Measurements from ENCODE around the gene POLE3. TPM values are rescaled to one million over a fixed set of nuclear protein-coding genes. Genes with fewer than 3 reads are reported as not detected.
A peak's percentile ranks its signal among the peaks of the same experiment; 100 is the strongest.
"Not testable (repeated sequence)": the region's sequence is repeated elsewhere in the genome, so short reads cannot be mapped to it uniquely, and the experiment has no call there.

The POLE3 gene
- total RNA-seq, 2 experiments from 2014 or later = 51.7 to 52.2 TPM

GRCh38 chr9:113379094-113379828 is 31.2 kb downstream of the POLE3 start:
- H3K27ac Mint-ChIP-seq; ATAC-seq (ENCODE audit: low read depth); DNase-seq; H3K9me3 Mint-ChIP-seq; H3K4me3 Mint-ChIP-seq; POLR2A ChIA-PET; H3K27me3 Mint-ChIP-seq; H3K36me3 Mint-ChIP-seq: not testable (repeated sequence)
- H3K4me1 Mint-ChIP-seq = peaks cover 11% of the 10 kb centered on the region

- ATAC-seq (ENCODE audit: low read depth) (peak; percentile 93), DNase-seq (peak; percentile 86)
- H3K4me1 Mint-ChIP-seq = peaks cover 15% of the 10 kb centered on the region
- peak within 1 kb of the TSS; percentile 85 for H3K27ac Mint-ChIP-seq
- H3K36me3 Mint-ChIP-seq = peaks cover 8% of the 10 kb centered on the region
- H3K9me3 Mint-ChIP-seq = no peaks in the 10 kb centered on the region
- H3K4me3 Mint-ChIP-seq = peak within 1 kb of the TSS; percentile 91
- POLR2A ChIA-PET = interaction anchor here (0.6 to 2.7 kb wide), 9 partner anchors 12 to 1221 kb away, joined by 3 to 13 read pairs (median 5); partner anchors contain the start of genes ALAD, BSPRY, C9orf43 and CDC26
- H3K27me3 Mint-ChIP-seq = peaks cover 3% of the 10 kb centered on the region
Measured at GRCh38 chr9:113376634-113377567, 33.6 kb downstream of the POLE3 start, which contains the start of gene HDHD3. Gene HDHD3 (minus strand): TSS chr9:113376986. CDS start chr9:113374354, 2,632 bp downstream.

- peaks cover 9% of the 10 kb centered on the region for H3K36me3 Mint-ChIP-seq
- no peaks in the 10 kb centered on the region for H3K27me3 Mint-ChIP-seq
- POLR2A ChIA-PET = interaction anchor here (0.5 to 2.7 kb wide), 4 partner anchors 19 to 1212 kb away, joined by 3 to 13 read pairs (median 5); partner anchors contain the start of genes ATP6V1G1, BSPRY and WDR31
- no peaks in the 10 kb centered on the region for H3K9me3 Mint-ChIP-seq
- ATAC-seq (ENCODE audit: low read depth) (no peak), DNase-seq (no peak)
- peak overlapping the region; percentile 60 for H3K27ac Mint-ChIP-seq
- H3K4me3 Mint-ChIP-seq = peak overlapping the region; percentile 91
- peaks cover 15% of the 10 kb centered on the region for H3K4me1 Mint-ChIP-seq
Measured at GRCh38 chr9:113375057-113376023, 35.1 kb downstream of the POLE3 start.

- POLR2A ChIA-PET = interaction anchor here (0.7 to 1.3 kb wide), 2 partner anchors 12 to 1967 kb away, joined by 3 read pairs; no protein-coding TSS in a partner anchor
- Mint-ChIP-seq H3K36me3 (peaks cover 9% of the 10 kb centered on the region), H3K27me3 (no peaks in the 10 kb centered on the region), H3K4me3 (no peak overlapping the region), H3K4me1 (peaks cover 15% of the 10 kb centered on the region), H3K9me3 (no peaks in the 10 kb centered on the region), H3K27ac (no peak overlapping the region)
- ATAC-seq (ENCODE audit: low read depth) (no peak), DNase-seq (no peak)
Measured at GRCh38 chr9:113373676-113374392, 36.6 kb downstream of the POLE3 start.

- ATAC-seq (ENCODE audit: low read depth) = no peak
- peaks cover 15% of the 10 kb centered on the region for H3K4me1 Mint-ChIP-seq
- no peak for DNase-seq
- peak overlapping the region; percentile 21 for H3K27ac Mint-ChIP-seq
- POLR2A ChIA-PET = interaction anchor here (0.6 to 1.3 kb wide), 2 partner anchors 12 kb away, joined by 3 read pairs; no protein-coding TSS in a partner anchor
- no peaks in the 10 kb centered on the region for H3K9me3 Mint-ChIP-seq
- H3K4me3 Mint-ChIP-seq = no peak overlapping the region
- H3K27me3 Mint-ChIP-seq = no peaks in the 10 kb centered on the region
- peaks cover 9% of the 10 kb centered on the region for H3K36me3 Mint-ChIP-seq
Measured at GRCh38 chr9:113373256-113373655, 37.2 kb downstream of the POLE3 start.

GRCh38 chr9:113372059-113372458 is 38.4 kb downstream of the POLE3 start:
- no peak overlapping the region for H3K4me3 Mint-ChIP-seq
- peaks cover 9% of the 10 kb centered on the region for H3K36me3 Mint-ChIP-seq
- no peak for DNase-seq
- no peaks in the 10 kb centered on the region for H3K27me3 Mint-ChIP-seq
- no peaks in the 10 kb centered on the region for H3K9me3 Mint-ChIP-seq
- H3K27ac Mint-ChIP-seq = no peak overlapping the region
- peaks cover 15% of the 10 kb centered on the region for H3K4me1 Mint-ChIP-seq
- ATAC-seq (ENCODE audit: low read depth) = no peak
- POLR2A ChIA-PET = interaction anchor here (0.7 kb wide), 1 partner anchor 12 kb away, joined by 4 read pairs; no protein-coding TSS in a partner anchor

GRCh38 chr9:113370806-113371325 is 39.6 kb downstream of the POLE3 start:
- peaks cover 11% of the 10 kb centered on the region for H3K36me3 Mint-ChIP-seq

GRCh38 chr9:113369855-113370140 is 40.7 kb downstream of the POLE3 start:
- no peak overlapping the region for H3K4me3 Mint-ChIP-seq
- no peaks in the 10 kb centered on the region for H3K9me3 Mint-ChIP-seq
- no peak for ATAC-seq (ENCODE audit: low read depth)
- DNase-seq = no peak
- H3K27ac Mint-ChIP-seq = no peak overlapping the region
- H3K27me3 Mint-ChIP-seq = no peaks in the 10 kb centered on the region
- POLR2A ChIA-PET = interaction anchor here (0.7 kb wide), 1 partner anchor 607 kb away, joined by 3 read pairs; no protein-coding TSS in a partner anchor
- H3K4me1 Mint-ChIP-seq = peaks cover 6% of the 10 kb centered on the region
- peaks cover 9% of the 10 kb centered on the region for H3K36me3 Mint-ChIP-seq

More at GRCh38 chr9:113370806-113371325, 39.6 kb downstream of the POLE3 start:
- peaks cover 15% of the 10 kb centered on the region for H3K4me1 Mint-ChIP-seq
- POLR2A ChIA-PET = interaction anchor here (0.8 kb wide), 1 partner anchor 21 kb away, joined by 3 read pairs; no protein-coding TSS in a partner anchor
- H3K9me3 Mint-ChIP-seq = no peaks in the 10 kb centered on the region
- ATAC-seq (ENCODE audit: low read depth) (no peak), DNase-seq (no peak)
- no peak overlapping the region for H3K27ac Mint-ChIP-seq
- no peaks in the 10 kb centered on the region for H3K27me3 Mint-ChIP-seq
- no peak overlapping the region for H3K4me3 Mint-ChIP-seq

GRCh38 chr9:113368982-113369854 is 41.3 kb downstream of the POLE3 start:
- H3K9me3 Mint-ChIP-seq = no peaks in the 10 kb centered on the region
- H3K27me3 Mint-ChIP-seq = no peaks in the 10 kb centered on the region
- H3K4me1 Mint-ChIP-seq = peaks cover 6% of the 10 kb centered on the region
- no peak for DNase-seq
- H3K36me3 Mint-ChIP-seq = peaks cover 9% of the 10 kb centered on the region
- POLR2A ChIA-PET = no interaction called here
- no peak overlapping the region for H3K27ac Mint-ChIP-seq
- no peak for ATAC-seq (ENCODE audit: low read depth)
- H3K4me3 Mint-ChIP-seq = no peak overlapping the region

- no peak for DNase-seq
- H3K4me1 Mint-ChIP-seq = peaks cover 6% of the 10 kb centered on the region
- peaks cover 9% of the 10 kb centered on the region for H3K36me3 Mint-ChIP-seq
- ATAC-seq (ENCODE audit: low read depth) = no peak
- no peaks in the 10 kb centered on the region for H3K27me3 Mint-ChIP-seq
- H3K4me3 Mint-ChIP-seq = no peak overlapping the region
- POLR2A ChIA-PET = interaction anchor here (1.6 kb wide), 1 partner anchor 19 kb away, joined by 5 read pairs; the partner anchor contains the start of gene BSPRY
- H3K27ac Mint-ChIP-seq = no peak overlapping the region
- no peaks in the 10 kb centered on the region for H3K9me3 Mint-ChIP-seq
Measured at GRCh38 chr9:113368348-113368981, 42.0 kb downstream of the POLE3 start.

GRCh38 chr9:113365652-113366051 is 44.8 kb downstream of the POLE3 start:
- H3K4me3 Mint-ChIP-seq; H3K27ac Mint-ChIP-seq; ATAC-seq (ENCODE audit: low read depth); POLR2A ChIA-PET; H3K9me3 Mint-ChIP-seq; DNase-seq; H3K36me3 Mint-ChIP-seq; H3K27me3 Mint-ChIP-seq; H3K4me1 Mint-ChIP-seq: not testable (repeated sequence)
